HL-60 (cell line): ENCODE measurements around the gene DLK1.

Source experiments
- DNase-seq, 2 experiments: peaks; one replicate each; pipeline ENCODE4 v3.0.0-alpha.2; 2010 to 2020; ENCODE audit warnings: low read depth in 1 of 2, low spot score in 1 of 2
- H3K27ac ChIP-seq: fragments of 250-450 bp; sonication (Bioruptor Pico); replicated peaks from 2 replicates; pipeline ENCODE4 v1.5.1; 2020; ENCODE audit warnings: mild to moderate bottlenecking, moderate library complexity
- H3K27me3 ChIP-seq: fragments of 250-450 bp; sonication (Bioruptor Pico); 2 replicates; pipeline ENCODE4 v1.5.1; 2021; ENCODE audit warnings: mild to moderate bottlenecking, moderate library complexity; ENCODE audit not compliant: insufficient read depth, poor library complexity, severe bottlenecking
- H3K4me3 ChIP-seq: replicated peaks from 2 replicates; pipeline ENCODE4 v1.5.1; 2011; ENCODE audit warnings: mild to moderate bottlenecking, control low read depth, low read length; ENCODE audit not compliant: insufficient read depth
- GABPA ChIP-seq: IDR thresholded peaks from 2 replicates; pipeline ENCODE4 v1.6.1; 2012; ENCODE audit warnings: low read depth
- POLR2AphosphoS5 ChIP-seq: IDR thresholded peaks from 2 replicates; pipeline ENCODE4 v1.6.1; 2012; ENCODE audit warnings: low read depth
- SPI1 ChIP-seq: IDR thresholded peaks from 2 replicates; pipeline ENCODE4 v1.6.1; 2012; ENCODE audit warnings: low read depth, mild to moderate bottlenecking, borderline replicate concordance
- TF ChIP-seq, protein P1 (sequence below): IDR thresholded peaks from one replicate; pipeline ENCODE4 v1.5.1; 2011; ENCODE audit warnings: low read length, control low read depth, inconsistent platforms; ENCODE audit not compliant: insufficient read depth
- TF ChIP-seq, protein P2 (sequence below): IDR thresholded peaks from 2 replicates; pipeline ENCODE4 v1.6.1; 2012; ENCODE audit warnings: low read depth; ENCODE audit not compliant: insufficient replicate concordance

Gene DLK1

DNA sequence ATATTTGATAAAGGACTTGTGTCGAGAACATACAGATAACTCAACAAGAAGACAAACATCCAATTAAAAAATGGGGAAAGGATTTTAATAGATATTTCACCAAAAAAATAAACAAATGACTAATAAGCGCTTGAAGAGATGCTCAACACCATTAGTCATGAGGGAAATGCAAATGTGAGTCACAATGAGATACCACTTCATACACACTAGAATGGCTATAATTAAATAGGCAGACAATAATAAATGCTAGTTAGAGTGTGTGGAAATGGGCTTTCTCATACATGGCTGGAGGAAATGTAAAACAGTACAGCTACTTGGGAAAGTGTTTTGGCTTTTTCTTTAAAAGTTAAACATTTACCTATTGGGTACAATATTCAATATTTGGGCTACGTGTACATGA, 34.8 kb downstream of the DLK1 start:
- DNase-seq = no peak
- Histone ChIP-seq H3K4me3 (no peak overlapping the region), H3K27me3 (no peaks in the 10 kb centered on the region), H3K27ac (no peak overlapping the region)
- TF ChIP-seq, protein P1, sequence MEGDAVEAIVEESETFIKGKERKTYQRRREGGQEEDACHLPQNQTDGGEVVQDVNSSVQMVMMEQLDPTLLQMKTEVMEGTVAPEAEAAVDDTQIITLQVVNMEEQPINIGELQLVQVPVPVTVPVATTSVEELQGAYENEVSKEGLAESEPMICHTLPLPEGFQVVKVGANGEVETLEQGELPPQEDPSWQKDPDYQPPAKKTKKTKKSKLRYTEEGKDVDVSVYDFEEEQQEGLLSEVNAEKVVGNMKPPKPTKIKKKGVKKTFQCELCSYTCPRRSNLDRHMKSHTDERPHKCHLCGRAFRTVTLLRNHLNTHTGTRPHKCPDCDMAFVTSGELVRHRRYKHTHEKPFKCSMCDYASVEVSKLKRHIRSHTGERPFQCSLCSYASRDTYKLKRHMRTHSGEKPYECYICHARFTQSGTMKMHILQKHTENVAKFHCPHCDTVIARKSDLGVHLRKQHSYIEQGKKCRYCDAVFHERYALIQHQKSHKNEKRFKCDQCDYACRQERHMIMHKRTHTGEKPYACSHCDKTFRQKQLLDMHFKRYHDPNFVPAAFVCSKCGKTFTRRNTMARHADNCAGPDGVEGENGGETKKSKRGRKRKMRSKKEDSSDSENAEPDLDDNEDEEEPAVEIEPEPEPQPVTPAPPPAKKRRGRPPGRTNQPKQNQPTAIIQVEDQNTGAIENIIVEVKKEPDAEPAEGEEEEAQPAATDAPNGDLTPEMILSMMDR = no peak
- TF ChIP-seq POLR2AphosphoS5 (no peak), SPI1 (no peak)
- TF ChIP-seq, protein P2, sequence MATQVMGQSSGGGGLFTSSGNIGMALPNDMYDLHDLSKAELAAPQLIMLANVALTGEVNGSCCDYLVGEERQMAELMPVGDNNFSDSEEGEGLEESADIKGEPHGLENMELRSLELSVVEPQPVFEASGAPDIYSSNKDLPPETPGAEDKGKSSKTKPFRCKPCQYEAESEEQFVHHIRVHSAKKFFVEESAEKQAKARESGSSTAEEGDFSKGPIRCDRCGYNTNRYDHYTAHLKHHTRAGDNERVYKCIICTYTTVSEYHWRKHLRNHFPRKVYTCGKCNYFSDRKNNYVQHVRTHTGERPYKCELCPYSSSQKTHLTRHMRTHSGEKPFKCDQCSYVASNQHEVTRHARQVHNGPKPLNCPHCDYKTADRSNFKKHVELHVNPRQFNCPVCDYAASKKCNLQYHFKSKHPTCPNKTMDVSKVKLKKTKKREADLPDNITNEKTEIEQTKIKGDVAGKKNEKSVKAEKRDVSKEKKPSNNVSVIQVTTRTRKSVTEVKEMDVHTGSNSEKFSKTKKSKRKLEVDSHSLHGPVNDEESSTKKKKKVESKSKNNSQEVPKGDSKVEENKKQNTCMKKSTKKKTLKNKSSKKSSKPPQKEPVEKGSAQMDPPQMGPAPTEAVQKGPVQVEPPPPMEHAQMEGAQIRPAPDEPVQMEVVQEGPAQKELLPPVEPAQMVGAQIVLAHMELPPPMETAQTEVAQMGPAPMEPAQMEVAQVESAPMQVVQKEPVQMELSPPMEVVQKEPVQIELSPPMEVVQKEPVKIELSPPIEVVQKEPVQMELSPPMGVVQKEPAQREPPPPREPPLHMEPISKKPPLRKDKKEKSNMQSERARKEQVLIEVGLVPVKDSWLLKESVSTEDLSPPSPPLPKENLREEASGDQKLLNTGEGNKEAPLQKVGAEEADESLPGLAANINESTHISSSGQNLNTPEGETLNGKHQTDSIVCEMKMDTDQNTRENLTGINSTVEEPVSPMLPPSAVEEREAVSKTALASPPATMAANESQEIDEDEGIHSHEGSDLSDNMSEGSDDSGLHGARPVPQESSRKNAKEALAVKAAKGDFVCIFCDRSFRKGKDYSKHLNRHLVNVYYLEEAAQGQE = no peak

DNA sequence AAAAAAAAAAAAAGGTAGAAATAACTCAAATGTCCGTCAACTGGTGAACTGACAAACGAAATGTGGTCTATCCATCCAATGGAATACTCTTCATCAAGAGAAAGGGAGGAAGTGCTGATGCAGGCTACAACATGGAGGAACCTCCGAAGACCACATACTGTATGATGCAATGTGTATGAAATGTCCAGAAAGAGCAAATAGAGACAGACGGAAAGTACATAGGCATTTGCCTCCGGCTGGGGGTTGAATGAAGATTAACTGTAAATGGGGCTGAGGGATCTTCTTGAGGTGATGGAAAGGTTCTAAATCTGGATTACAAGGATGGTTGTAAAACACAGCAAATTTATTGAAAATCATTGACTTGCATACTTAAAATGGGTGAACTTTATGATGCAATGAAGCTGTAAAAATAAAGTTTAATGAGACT, 35.4 kb downstream of the DLK1 start:
- TF ChIP-seq POLR2AphosphoS5 = no peak
- TF ChIP-seq, protein P1 = no peak
- peak; percentile 79 for TF ChIP-seq SPI1
- TF ChIP-seq GABPA = no peak
- TF ChIP-seq, protein P2 = no peak
- peak in 1 of 2 experiments; percentile 38 for DNase-seq

DNA sequence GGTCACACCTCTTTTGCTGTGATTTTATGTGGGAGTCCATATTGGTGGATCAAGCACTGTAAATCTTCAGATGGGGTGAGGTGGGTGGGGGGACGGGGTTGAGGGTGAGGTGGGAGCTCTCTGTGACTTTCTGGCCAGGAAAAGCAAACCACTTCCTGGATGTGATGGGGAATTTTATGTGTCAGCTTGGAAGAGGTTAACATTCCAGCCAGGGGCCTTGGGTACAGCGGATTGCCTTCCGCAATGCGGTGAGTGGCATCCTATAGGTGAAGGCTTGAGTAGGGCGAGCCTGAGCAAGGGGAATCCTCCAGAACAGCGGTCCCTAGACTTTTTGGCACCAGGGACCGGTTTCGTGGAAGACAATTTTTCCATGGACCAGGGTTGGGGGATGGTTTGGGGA, 36.2 kb downstream of the DLK1 start:
- DNase-seq = no peak
- H3K27me3 ChIP-seq = no peaks in the 10 kb centered on the region
- TF ChIP-seq, protein P2 = no peak
- TF ChIP-seq SPI1 (no peak), POLR2AphosphoS5 (no peak), GABPA (no peak)
- H3K27ac ChIP-seq = no peak overlapping the region
- no peak overlapping the region for H3K4me3 ChIP-seq

More for the DNA sequence above, 35.4 kb downstream of the DLK1 start:
- H3K4me3 ChIP-seq = no peak overlapping the region
- no peaks in the 10 kb centered on the region for H3K27me3 ChIP-seq
- H3K27ac ChIP-seq = no peak overlapping the region
